Transverse colon (tissue), 4 donors: Measurements from ENCODE around the gene POLR2L.

ENCODE experiments used
- CTCF ChIP-seq, 5 experiments: fragments of 200-600 bp in 3 of 5; fragments of 450-650 bp in 2 of 5; sonication (generic) in 3 of 5; IDR thresholded peaks; 1 replicate in 2 of 5; 2 replicates in 3 of 5; pipeline ENCODE4 v1.5.1; 2016 to 2017; ENCODE audit warnings: antibody characterized with exemption in 5 of 5, inconsistent platforms in 3 of 5, mild to moderate bottlenecking in 2 of 5, moderate library complexity in 1 of 5
- EP300 ChIP-seq: sonication (generic); formaldehyde crosslinking; IDR thresholded peaks from one replicate; pipeline ENCODE4 v1.6.1; 2017; ENCODE audit warnings: antibody characterized with exemption, low read depth
- POLR2A ChIP-seq: fragments of 450-650 bp; IDR thresholded peaks from one replicate; pipeline ENCODE4 v1.6.1; 2016; ENCODE audit warnings: antibody characterized with exemption, mild to moderate bottlenecking, moderate library complexity
- POLR2AphosphoS5 ChIP-seq, 3 donors: sonication (generic); formaldehyde crosslinking; IDR thresholded peaks; one replicate each; pipeline ENCODE4 v1.6.1; 2016; ENCODE audit warnings: antibody characterized with exemption in 3 of 3

GRCh38 chr11:843086-843734 lies 881 bp upstream of the POLR2L start:
- no peak for TF ChIP-seq EP300
- TF ChIP-seq CTCF (IDR thresholded peaks at IDR 0.05), result peak in 1 of 5 experiments; percentile 16
- TF ChIP-seq POLR2A, result no peak
- no peak for TF ChIP-seq POLR2AphosphoS5 (IDR thresholded peaks at IDR 0.05)
